Measurements from ENCODE around the gene CARD9. TPM values are rescaled to one million over a fixed set of nuclear protein-coding genes. Genes with fewer than 3 reads are reported as not detected.

The CARD9 gene
- total RNA-seq, 1 donor from 2014 or later: 1.4 TPM

- no peak for ATAC-seq
- intact Hi-C loops (cut with DNase I): no loop called here
- DNase-seq (ENCODE audit: missing footprints): no peak
Observed at GRCh38 chr9:136332482-136332983, 40.9 kb downstream of the CARD9 start.

- DNase-seq (ENCODE audit: missing footprints): no peak
- intact Hi-C loops (cut with DNase I): no loop called here
- no peak for ATAC-seq
Observed at GRCh38 chr9:136331556-136332481, 41.6 kb downstream of the CARD9 start.

- DNase-seq (ENCODE audit: missing footprints): no peak
- no peak for ATAC-seq
- intact Hi-C loops (cut with DNase I): no loop called here
Observed at GRCh38 chr9:136331030-136331429, 42.4 kb downstream of the CARD9 start.

GRCh38 chr9:136330406-136330990 lies 43.0 kb downstream of the CARD9 start:
- intact Hi-C loops (cut with DNase I): no loop called here
- DNase-seq (ENCODE audit: missing footprints): no peak
- no peak for ATAC-seq

- DNase-seq (ENCODE audit: missing footprints) (no peak), ATAC-seq (no peak)
- intact Hi-C loops (cut with DNase I): no loop called here
Observed at GRCh38 chr9:136329636-136330405, 43.6 kb downstream of the CARD9 start.

GRCh38 chr9:136329211-136329627 lies 44.2 kb downstream of the CARD9 start:
- DNase-seq (ENCODE audit: missing footprints): no peak
- intact Hi-C loops (cut with DNase I): no loop called here
- ATAC-seq: no peak

- DNase-seq (ENCODE audit: missing footprints) (no peak), ATAC-seq (peak; percentile 42)
- intact Hi-C loops (cut with DNase I): no loop called here
Observed at GRCh38 chr9:136328622-136329041, 44.8 kb downstream of the CARD9 start.

GRCh38 chr9:136328011-136328621 lies 45.4 kb downstream of the CARD9 start:
- DNase-seq (ENCODE audit: missing footprints): no peak
- no peak for ATAC-seq
- intact Hi-C loops (cut with DNase I): no loop called here

GRCh38 chr9:136327304-136327974 lies 46.0 kb downstream of the CARD9 start, which contains the start of gene GPSM1:
TSS of gene GPSM1 (plus strand) at chr9:136327539. CDS start at chr9:136327696, 157 bp downstream.
- intact Hi-C loops (cut with DNase I): no loop called here
- DNase-seq (ENCODE audit: missing footprints) (peak; percentile 85), ATAC-seq (peak; percentile 15)

- DNase-seq (ENCODE audit: missing footprints) (no peak), ATAC-seq (no peak)
- intact Hi-C loops (cut with DNase I): no loop called here
Observed at GRCh38 chr9:136326761-136327303, 46.6 kb downstream of the CARD9 start.

- intact Hi-C loops (cut with DNase I): no loop called here
- no peak for DNase-seq (ENCODE audit: missing footprints)
- ATAC-seq: no peak
Observed at GRCh38 chr9:136326061-136326760, 47.3 kb downstream of the CARD9 start.

- ATAC-seq: no peak
- no peak for DNase-seq (ENCODE audit: missing footprints)
- intact Hi-C loops (cut with DNase I): no loop called here
Observed at GRCh38 chr9:136325358-136325757, 48.1 kb downstream of the CARD9 start.

- ATAC-seq (peak; percentile 75), DNase-seq (ENCODE audit: missing footprints) (no peak)
- intact Hi-C loops (cut with DNase I): no loop called here
Observed at GRCh38 chr9:136324501-136325300, 48.8 kb downstream of the CARD9 start.

GRCh38 chr9:136323371-136323789 lies 50.1 kb downstream of the CARD9 start:
- DNase-seq (ENCODE audit: missing footprints): no peak
- intact Hi-C loops (cut with DNase I): no loop called here
- ATAC-seq: no peak

- no peak for DNase-seq (ENCODE audit: missing footprints)
- no peak for ATAC-seq
- intact Hi-C loops (cut with DNase I): no loop called here
Observed at GRCh38 chr9:136322756-136323330, 50.6 kb downstream of the CARD9 start.

GRCh38 chr9:136321561-136321960 lies 51.9 kb downstream of the CARD9 start:
- intact Hi-C loops (cut with DNase I): no loop called here
- ATAC-seq (no peak), DNase-seq (ENCODE audit: missing footprints) (peak; percentile 22)

All from Right ventricle myocardium inferior (tissue), 1 donor.